DMS53 treated with DMSO at 0.1 percent for 48 hours (cell line): ENCODE data around the gene TENM4.

Source experiments
- DNase-seq: peaks from one replicate; lab custom pipeline; 2025; ENCODE audit not compliant: unreplicated experiment; lab: John Stamatoyannopoulos, UW

The TENM4 gene

GRCh38 chr11:79262221-79262620 is 178.6 kb downstream of the TENM4 start:
- DNase-seq, result no peak

DNA sequence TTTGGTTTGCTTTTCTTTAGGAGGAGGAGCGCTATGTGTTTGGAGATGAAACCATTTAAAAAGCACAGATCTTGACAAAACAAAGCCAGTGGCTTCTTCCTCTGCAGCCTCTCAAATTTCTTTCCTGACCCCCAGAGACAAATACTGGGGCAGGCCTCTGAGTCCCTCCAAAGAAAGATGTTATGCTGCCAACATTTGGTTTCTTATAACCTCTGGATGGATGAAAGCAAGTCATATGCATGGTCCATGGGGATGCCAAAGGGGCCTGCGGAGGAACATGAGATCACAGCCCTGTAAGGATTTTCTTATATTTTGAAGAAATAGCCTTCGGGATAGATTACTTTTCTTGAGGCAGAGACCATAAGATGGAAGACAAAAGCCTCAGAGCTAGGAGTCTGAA is 179.1 kb downstream of the TENM4 start:
- DNase-seq, result no peak

DNA sequence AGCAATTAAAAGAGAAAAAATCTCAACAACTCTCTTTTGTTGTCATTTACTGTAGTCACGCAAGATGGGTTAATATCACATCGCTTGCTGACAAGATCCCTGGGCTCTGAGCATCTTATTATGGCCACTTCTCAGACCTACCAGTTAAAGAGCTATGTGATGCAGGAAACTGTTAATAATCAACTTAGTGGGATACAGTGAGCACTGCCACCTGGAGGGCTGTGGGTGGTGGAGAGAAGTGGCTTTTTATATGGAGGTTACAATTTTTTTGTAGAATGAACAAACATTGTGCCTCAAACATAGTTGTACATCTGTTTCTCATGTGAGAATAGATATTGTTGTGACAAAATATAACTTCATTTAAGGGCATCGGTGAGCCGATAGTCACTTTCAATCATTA is 181.0 kb downstream of the TENM4 start:
- peak; percentile 71 for DNase-seq

- no peak for DNase-seq
These were observed 182.3 kb downstream of the TENM4 start for GRCh38 chr11:79258576-79258975.

GRCh38 chr11:79255965-79256364 is 184.9 kb downstream of the TENM4 start:
- DNase-seq, result no peak

DNA sequence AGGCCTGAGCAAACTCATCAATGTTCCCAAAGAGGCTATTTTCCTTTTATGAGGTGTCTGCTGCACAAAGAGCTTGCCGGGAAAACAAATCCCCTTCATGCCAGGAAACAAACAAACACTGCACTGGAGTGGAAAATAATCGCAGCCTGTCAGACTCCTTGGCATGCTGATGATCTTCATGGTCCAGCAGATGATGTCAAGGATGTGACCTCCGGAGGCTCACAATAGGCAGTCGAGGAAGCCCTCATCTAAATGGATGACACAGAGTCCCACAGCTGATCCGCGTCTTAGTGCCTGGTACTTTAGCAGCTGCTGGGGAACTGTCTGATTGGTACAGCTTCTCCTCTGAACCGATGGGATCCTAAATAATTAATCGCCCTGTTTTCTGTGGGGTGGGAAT is 187.6 kb downstream of the TENM4 start:
- no peak for DNase-seq

GRCh38 chr11:79249295-79249993 is 191.4 kb downstream of the TENM4 start:
- no peak for DNase-seq

GRCh38 chr11:79244798-79245197 is 196.0 kb downstream of the TENM4 start:
- DNase-seq, result no peak

- no peak for DNase-seq
These were observed 196.5 kb downstream of the TENM4 start for GRCh38 chr11:79244241-79244772.

GRCh38 chr11:79243422-79244210 is 197.2 kb downstream of the TENM4 start:
- no peak for DNase-seq

- no peak for DNase-seq
These were observed 198.2 kb downstream of the TENM4 start for GRCh38 chr11:79242616-79243015.

DNA sequence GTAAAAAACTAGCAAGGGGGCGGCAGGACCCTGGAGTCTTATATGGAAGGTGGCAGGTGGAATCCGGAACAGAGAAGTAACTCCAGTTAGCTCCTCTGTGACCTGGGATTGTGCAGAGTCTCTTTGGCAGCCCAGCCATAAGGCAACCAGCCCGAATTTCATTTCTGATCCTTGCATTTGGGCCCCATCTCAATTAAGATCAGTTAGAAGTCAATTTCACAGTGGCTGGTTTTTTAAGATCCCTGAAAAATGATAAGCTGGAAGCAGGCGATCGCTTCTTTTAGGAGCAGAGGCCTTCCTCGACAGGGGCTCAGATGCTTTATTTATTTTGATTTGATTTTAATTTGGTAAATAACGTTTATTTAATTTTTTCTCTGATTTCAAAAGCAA is 199.0 kb downstream of the TENM4 start:
- DNase-seq, result no peak

GRCh38 chr11:79241205-79241851 is 199.5 kb downstream of the TENM4 start:
- DNase-seq, result no peak

- no peak for DNase-seq
These were observed 203.1 kb downstream of the TENM4 start for GRCh38 chr11:79237703-79238102.

GRCh38 chr11:79237091-79237490 is 203.7 kb downstream of the TENM4 start:
- DNase-seq, result no peak

- no peak for DNase-seq
These were observed 204.3 kb downstream of the TENM4 start for GRCh38 chr11:79236541-79236971.

GRCh38 chr11:79235696-79236095 is 205.1 kb downstream of the TENM4 start:
- DNase-seq, result no peak

- DNase-seq, result no peak
These were observed 208.5 kb downstream of the TENM4 start for GRCh38 chr11:79232346-79232745.

- no peak for DNase-seq
These were observed 211.8 kb downstream of the TENM4 start for GRCh38 chr11:79229047-79229446.

GRCh38 chr11:79227767-79228755 is 212.8 kb downstream of the TENM4 start:
- DNase-seq, result no peak

DNA sequence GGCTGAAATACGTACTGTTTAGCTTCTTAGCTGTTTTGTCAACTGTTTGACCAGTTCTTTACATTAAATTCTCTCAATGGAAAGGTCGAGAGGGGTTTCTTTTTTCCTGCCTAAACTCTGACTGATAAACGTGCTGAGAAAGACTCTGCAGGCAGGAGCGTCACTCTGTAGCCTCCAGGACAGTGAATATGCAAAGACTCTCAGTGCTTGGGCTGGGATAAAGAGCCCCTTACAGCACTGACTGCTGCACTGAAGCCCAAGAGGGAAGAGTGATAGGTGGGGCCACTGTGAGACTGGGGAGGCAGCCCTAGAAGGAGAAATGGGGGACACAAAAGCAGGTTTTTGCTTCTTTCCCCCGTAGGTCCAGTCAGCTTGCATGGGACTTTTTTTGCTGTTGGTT is 213.5 kb downstream of the TENM4 start:
- DNase-seq, result no peak
